Measurements from ENCODE around the gene DNAJC5. TPM values are rescaled to one million over a fixed set of nuclear protein-coding genes. Genes with fewer than 3 reads are reported as not detected.
"Not testable (repeated sequence)": the region's sequence is repeated elsewhere in the genome, so short reads cannot be mapped to it uniquely, and the experiment has no call there.

Gene DNAJC5
- total and polyA plus RNA-seq, 9 of the 15 experiments (the other 6 are each of a cell fraction or from before 2014, with no cell fraction given), result 0.95 to 42.8 (median 23.4) TPM

GRCh38 chr20:63873477-63873971 lies 21.4 kb upstream of the DNAJC5 start:
- POLR2A ChIA-PET, result interaction anchor here (0.7 kb wide), 1 partner anchor 21 kb away, joined by 3 read pairs; the partner anchor contains the start of gene DNAJC5
- no peaks in the 10 kb centered on the region; the same call in none of the 2 replicates for H4K20me1 ChIP-seq (replicated peaks; ENCODE audit: control insufficient read depth, insufficient read depth, low read length)
- peaks cover 7% of the 10 kb centered on the region; the same call in 2 of the 3 replicates for H3K79me2 ChIP-seq (ENCODE audit: control insufficient read depth, insufficient read depth, low read length)
- no peak overlapping the region for H3K27ac ChIP-seq (ENCODE audit: extremely low read depth, low read depth, low read length)
- H3K36me3 ChIP-seq (ENCODE audit: control insufficient read depth, insufficient read depth, low read length), result peaks cover 88% of the 10 kb centered on the region
- no peaks in the 10 kb centered on the region for H3K27me3 ChIP-seq (ENCODE audit: control insufficient read depth in 2 of 2, insufficient read depth in 2 of 2, low read length in 2 of 2)
- intact Hi-C loops (cut with micrococcal nuclease) (no loop called here), in situ Hi-C loops (cut with MboI) (no loop called here)
- WGBS (ENCODE audit: insufficient coverage, low coverage, missing lambda C conversion rate), result 95% methylated on average over 13 of the region's 14 CpGs
- H3K9ac ChIP-seq (ENCODE audit: insufficient read depth in 1 of 2, low read depth in 2 of 2, low read length in 2 of 2), result no peak overlapping the region; a peak in 1 of 4 replicates
- H3K9me1 ChIP-seq (ENCODE audit: control insufficient read depth, insufficient read depth, low read length), result no peaks in the 10 kb centered on the region
- ATAC-seq (no peak), FAIRE-seq (no peak), DNase-seq (ENCODE audit: extremely low read depth in 1 of 4, low spot score in 3 of 4) (no peak)
- H3K4me2 ChIP-seq (ENCODE audit: insufficient read depth, low read length), result no peak overlapping the region
- CTCF ChIA-PET (ENCODE audit: low intra/inter-chr PET ratio), result no interaction called here
- H3K4me1 ChIP-seq (replicated peaks in 1 of 2; ENCODE audit: control insufficient read depth in 2 of 2, insufficient read depth in 2 of 2, low read length in 2 of 2), result no peaks in the 10 kb centered on the region
- H3K9me3 ChIP-seq (replicated peaks; ENCODE audit: control insufficient read depth, insufficient read depth, low read depth, low read length), result no peaks in the 10 kb centered on the region
- BruUV-seq (replicated peaks), result TSS peak; percentile 23
- no peak overlapping the region for H3K4me3 ChIP-seq
- TF ChIP-seq RBFOX2 (IDR thresholded peaks at IDR 0.05; ENCODE audit: low read depth, low read length), result peak; percentile 54
- no peak for TF ChIP-seq HLTF (IDR thresholded peaks at IDR 0.05)
- TF ChIP-seq BCOR (IDR thresholded peaks at IDR 0.05), result no peak
- peak; percentile 42; the same call in 1 of the 2 replicates for TF ChIP-seq ZNF316 (IDR thresholded peaks at IDR 0.05)
- H2AFZ ChIP-seq (ENCODE audit: low read depth, low read length), result no peak overlapping the region

GRCh38 chr20:63874241-63874640 lies 20.7 kb upstream of the DNAJC5 start:
- 90% methylated on average over 4 of the region's 7 CpGs for WGBS (ENCODE audit: insufficient coverage, low coverage, missing lambda C conversion rate)
- intact Hi-C loops (cut with micrococcal nuclease); BruUV-seq (replicated peaks); CTCF ChIA-PET (ENCODE audit: low intra/inter-chr PET ratio); in situ Hi-C loops (cut with MboI); FAIRE-seq; H3K4me1 ChIP-seq (replicated peaks in 1 of 2; ENCODE audit: control insufficient read depth in 2 of 2, insufficient read depth in 2 of 2, low read length in 2 of 2); H3K4me3 ChIP-seq; H3K4me2 ChIP-seq (ENCODE audit: insufficient read depth, low read length); H3K79me2 ChIP-seq (ENCODE audit: control insufficient read depth, insufficient read depth, low read length); DNase-seq (ENCODE audit: extremely low read depth in 1 of 4, low spot score in 3 of 4); ATAC-seq; H2AFZ ChIP-seq (ENCODE audit: low read depth, low read length); H3K27me3 ChIP-seq (ENCODE audit: control insufficient read depth in 2 of 2, insufficient read depth in 2 of 2, low read length in 2 of 2); H3K9ac ChIP-seq (ENCODE audit: insufficient read depth in 1 of 2, low read depth in 2 of 2, low read length in 2 of 2); H4K20me1 ChIP-seq (replicated peaks; ENCODE audit: control insufficient read depth, insufficient read depth, low read length); H3K27ac ChIP-seq (ENCODE audit: extremely low read depth, low read depth, low read length); H3K9me3 ChIP-seq (replicated peaks; ENCODE audit: control insufficient read depth, insufficient read depth, low read depth, low read length); H3K9me1 ChIP-seq (ENCODE audit: control insufficient read depth, insufficient read depth, low read length): not testable (repeated sequence)
- POLR2A ChIA-PET, result interaction anchor here (0.7 kb wide), 1 partner anchor 20 kb away, joined by 3 read pairs; the partner anchor contains the start of gene DNAJC5
- H3K36me3 ChIP-seq (ENCODE audit: control insufficient read depth, insufficient read depth, low read length), result peaks cover 87% of the 10 kb centered on the region
